ENCODE data around the gene PHRF1.

PHRF1 gene

DNA sequence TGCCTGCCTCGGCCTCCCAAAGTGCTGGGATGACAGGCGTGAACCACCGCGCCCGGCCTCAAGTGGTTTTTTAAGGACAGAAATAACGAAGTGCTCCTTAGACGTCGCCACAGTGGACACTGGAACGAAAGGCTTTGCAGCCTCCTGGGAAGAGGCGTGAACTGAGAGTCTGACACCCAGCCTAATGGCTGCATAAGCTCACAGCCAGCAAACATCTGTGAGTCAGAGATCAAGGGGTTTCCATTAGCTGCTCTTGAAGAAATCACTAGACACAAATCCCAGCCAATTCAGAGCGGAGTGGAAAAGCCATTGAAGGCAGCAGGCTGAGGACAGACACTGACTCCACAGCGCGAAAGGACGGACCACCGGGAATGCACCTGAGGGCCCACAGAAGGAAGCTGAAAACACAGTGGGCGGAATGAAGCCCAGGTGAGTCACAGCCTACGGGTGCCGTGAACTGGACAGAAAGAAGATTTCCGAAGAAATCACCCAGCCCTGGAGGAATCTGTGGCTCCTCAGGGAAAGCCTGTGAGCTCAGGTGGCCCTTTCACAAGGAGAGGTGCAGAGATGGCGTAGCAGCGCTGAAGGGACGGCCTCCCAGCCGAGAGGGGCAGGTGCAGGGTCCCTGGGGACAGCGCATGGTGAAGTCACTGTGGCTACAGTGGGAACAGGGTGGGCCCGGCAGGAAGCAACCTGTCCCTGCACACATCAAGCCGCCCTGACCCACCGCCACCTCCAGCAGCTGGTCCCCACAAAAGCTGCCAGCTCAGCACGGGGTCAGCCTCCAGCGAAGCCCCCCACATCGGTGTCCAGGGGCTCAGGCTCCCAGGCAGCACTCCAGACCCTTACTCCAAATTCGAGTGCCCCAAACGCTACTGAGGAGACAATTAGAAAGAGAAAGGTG lies 27.3 kb upstream of the PHRF1 start:
- Mint-ChIP-seq H3K4me1 (peaks cover 7% of the 10 kb centered on the region), H3K27ac (no peak overlapping the region), H3K9me3 (no peaks in the 10 kb centered on the region), H3K27me3 (no peaks in the 10 kb centered on the region), H3K4me3 (peak overlapping the region; percentile 29), H3K36me3 (no peaks in the 10 kb centered on the region)
- DNase-seq (ENCODE audit: low spot score in 2 of 2) (no peak), ATAC-seq (ENCODE audit: low read depth) (peak; percentile 48)

DNA sequence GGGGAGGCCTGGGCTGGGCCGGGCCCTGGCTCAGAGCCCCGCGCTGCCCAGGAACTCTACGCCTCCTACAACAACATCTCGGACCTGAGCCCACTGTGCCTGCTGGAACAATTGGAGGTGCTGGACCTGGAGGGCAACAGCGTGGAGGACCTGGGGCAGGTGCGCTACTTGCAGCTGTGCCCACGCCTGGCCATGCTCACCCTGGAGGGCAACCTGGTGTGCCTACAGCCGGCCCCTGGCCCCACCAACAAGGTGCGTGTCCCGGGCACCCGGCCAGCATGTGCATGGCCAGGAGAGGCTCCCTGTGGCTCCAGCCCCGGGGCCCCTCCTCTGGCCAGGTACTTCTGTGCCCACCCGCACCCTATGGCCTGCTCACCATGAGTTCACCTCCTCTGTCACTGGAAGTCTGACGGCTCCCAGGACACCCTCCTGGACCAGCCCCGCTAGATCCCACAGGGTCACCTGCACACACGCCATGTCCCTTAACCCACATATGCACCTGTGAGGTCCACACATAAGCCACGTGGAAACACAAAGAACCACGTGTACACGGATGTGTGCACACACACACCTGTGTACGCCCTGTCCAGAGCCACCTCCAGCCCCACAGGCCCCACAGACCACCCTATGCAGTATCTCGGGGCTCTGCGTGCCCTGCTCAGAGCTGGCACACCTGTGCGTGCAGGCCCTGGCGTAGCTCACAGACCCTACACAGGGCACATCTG lies 26.1 kb upstream of the PHRF1 start:
- Mint-ChIP-seq H3K27me3 (no peaks in the 10 kb centered on the region), H3K36me3 (no peaks in the 10 kb centered on the region), H3K27ac (no peak overlapping the region), H3K9me3 (no peaks in the 10 kb centered on the region), H3K4me1 (peaks cover 7% of the 10 kb centered on the region), H3K4me3 (no peak overlapping the region)
- no peak for ATAC-seq (ENCODE audit: low read depth)
- no peak for DNase-seq (ENCODE audit: low spot score in 2 of 2)

DNA sequence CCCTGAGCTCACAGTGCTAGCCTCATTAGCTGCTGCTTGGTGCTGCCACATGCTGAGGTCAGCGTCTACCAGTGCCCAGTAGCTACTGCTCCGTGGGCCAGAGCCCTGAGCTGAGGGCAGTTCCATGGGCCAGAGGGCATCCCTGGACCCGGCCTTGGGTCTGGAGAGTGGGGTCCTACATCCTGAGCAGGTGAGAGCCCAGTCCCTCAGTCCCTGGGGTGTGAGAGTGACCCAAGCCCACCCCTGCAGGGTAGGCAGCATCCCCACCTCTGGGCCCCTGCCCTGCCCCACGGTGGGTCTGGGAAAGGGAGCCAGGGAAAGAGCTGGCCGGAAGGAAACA lies 25.6 kb upstream of the PHRF1 start:
- Mint-ChIP-seq H3K27ac (no peak overlapping the region), H3K4me3 (no peak overlapping the region), H3K27me3 (no peaks in the 10 kb centered on the region), H3K4me1 (peaks cover 7% of the 10 kb centered on the region), H3K36me3 (no peaks in the 10 kb centered on the region), H3K9me3 (no peaks in the 10 kb centered on the region)
- no peak for ATAC-seq (ENCODE audit: low read depth)
- DNase-seq (ENCODE audit: low spot score in 2 of 2): no peak

DNA sequence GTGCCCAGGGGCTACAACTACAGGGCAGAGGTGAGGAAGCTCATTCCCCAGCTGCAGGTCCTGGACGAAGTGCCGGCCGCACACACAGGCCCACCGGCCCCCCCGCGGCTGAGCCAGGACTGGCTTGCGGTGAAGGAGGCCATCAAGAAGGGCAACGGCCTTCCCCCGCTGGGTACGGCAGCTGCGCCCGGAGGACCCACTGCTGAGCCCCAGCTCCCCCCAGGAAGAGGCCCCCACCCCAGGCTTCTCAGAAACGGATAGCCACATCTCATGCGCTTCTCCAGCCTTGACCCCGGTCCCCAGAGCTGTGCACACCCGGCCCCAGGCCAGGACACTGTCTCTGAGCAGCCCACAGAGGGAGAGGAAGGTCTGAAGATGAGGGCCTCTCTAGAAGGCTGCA lies 25.1 kb upstream of the PHRF1 start:
- Mint-ChIP-seq H3K4me1 (peaks cover 7% of the 10 kb centered on the region), H3K27me3 (no peaks in the 10 kb centered on the region), H3K36me3 (no peaks in the 10 kb centered on the region), H3K4me3 (no peak overlapping the region), H3K27ac (no peak overlapping the region), H3K9me3 (no peaks in the 10 kb centered on the region)
- ATAC-seq (ENCODE audit: low read depth) (no peak), DNase-seq (ENCODE audit: low spot score in 2 of 2) (no peak)

DNA sequence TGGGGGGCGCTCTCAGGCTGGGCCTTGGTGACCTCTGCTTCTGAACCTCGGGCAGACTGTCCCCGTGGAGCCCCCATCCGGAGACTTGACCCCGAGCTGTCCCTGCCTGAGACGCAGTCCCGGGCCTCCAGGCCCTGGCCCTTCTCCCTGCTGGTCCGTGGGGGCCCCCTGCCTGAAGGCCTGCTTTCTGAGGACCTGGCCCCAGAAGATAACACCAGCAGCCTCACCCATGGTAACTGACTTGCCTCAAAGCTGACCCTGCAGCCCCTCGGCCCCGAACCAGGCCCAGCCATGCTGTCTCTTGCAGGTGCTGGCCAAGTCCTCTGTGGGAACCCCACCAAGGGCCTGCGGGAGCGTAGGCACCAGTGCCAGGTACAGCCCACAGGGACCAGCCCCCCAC lies 24.7 kb upstream of the PHRF1 start:
- H3K36me3 Mint-ChIP-seq: no peaks in the 10 kb centered on the region
- H3K9me3 Mint-ChIP-seq: no peaks in the 10 kb centered on the region
- H3K4me1 Mint-ChIP-seq: peaks cover 10% of the 10 kb centered on the region
- no peak for DNase-seq (ENCODE audit: low spot score in 2 of 2)
- ATAC-seq (ENCODE audit: low read depth): no peak
- H3K27me3 Mint-ChIP-seq: no peaks in the 10 kb centered on the region
- H3K4me3 Mint-ChIP-seq: no peak overlapping the region
- H3K27ac Mint-ChIP-seq: no peak overlapping the region

DNA sequence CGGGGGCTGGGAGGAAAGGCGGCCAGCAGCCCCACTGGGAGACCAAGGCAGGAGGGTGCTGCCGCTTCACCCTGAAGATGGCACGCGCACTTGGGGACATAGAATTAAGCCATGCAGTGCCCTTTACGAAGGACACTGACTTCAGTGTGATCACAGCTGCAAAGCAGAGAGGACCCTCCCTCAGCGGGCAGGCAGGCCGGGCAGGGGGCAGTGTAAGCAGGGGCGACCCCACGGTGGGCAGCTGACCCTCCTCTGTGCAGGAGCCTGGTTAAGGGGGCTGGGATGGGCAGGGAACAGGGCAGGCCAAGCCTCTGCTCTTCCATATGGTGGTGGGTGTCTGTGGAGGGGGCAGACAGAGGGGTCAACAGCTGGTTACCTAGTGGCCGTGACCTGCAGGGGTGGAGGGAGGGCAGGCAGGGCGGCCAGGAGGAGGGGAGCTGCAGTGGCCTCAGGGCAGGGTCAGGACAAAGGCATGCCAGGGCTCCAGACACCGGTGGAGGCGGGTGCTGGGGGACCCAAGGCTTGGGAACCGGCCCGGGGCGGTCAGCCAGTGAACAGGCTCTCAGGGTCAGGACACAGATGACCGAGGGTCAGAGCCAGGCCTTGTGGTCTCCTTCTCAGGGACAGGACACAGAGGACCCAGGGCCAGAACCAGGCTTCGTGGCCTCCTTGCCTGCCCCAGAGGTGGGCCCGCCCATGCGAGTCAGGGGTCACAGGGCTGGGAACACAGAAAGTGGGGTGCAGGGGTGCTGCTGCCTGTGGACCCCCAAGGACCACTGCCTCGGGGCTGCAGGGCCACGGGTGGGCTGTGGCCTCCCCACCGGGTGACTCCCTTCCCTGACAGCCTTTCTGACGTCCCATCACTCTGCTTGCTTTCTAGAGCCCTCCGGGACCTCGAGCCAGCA lies 22.9 kb upstream of the PHRF1 start:
- no peak for ATAC-seq (ENCODE audit: low read depth)

DNA sequence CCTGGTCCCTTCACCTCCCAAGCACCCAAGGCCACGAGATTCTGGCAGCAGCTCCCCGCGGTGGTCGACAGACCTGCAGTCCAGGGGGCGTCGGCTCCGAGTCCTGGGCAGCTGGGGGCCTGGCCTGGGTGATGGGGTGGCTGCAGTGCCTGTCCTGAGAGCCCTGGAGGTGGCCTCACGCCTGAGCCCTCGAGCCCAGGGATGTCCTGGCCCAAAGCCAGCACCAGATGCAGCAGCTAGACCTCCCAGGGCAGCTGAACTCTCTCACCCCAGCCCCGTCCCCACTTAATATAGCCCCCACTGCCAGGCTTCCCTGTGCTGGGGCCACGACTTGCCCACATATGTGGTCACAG lies 22.3 kb upstream of the PHRF1 start:
- DNase-seq (ENCODE audit: low spot score in 2 of 2): no peak

More for the DNA sequence above, 22.9 kb upstream of the PHRF1 start:
- Mint-ChIP-seq H3K27ac (no peak overlapping the region), H3K27me3 (no peaks in the 10 kb centered on the region), H3K36me3 (no peaks in the 10 kb centered on the region), H3K9me3 (no peaks in the 10 kb centered on the region), H3K4me3 (no peak overlapping the region), H3K4me1 (peaks cover 11% of the 10 kb centered on the region)
- DNase-seq (ENCODE audit: low spot score in 2 of 2): no peak

DNA sequence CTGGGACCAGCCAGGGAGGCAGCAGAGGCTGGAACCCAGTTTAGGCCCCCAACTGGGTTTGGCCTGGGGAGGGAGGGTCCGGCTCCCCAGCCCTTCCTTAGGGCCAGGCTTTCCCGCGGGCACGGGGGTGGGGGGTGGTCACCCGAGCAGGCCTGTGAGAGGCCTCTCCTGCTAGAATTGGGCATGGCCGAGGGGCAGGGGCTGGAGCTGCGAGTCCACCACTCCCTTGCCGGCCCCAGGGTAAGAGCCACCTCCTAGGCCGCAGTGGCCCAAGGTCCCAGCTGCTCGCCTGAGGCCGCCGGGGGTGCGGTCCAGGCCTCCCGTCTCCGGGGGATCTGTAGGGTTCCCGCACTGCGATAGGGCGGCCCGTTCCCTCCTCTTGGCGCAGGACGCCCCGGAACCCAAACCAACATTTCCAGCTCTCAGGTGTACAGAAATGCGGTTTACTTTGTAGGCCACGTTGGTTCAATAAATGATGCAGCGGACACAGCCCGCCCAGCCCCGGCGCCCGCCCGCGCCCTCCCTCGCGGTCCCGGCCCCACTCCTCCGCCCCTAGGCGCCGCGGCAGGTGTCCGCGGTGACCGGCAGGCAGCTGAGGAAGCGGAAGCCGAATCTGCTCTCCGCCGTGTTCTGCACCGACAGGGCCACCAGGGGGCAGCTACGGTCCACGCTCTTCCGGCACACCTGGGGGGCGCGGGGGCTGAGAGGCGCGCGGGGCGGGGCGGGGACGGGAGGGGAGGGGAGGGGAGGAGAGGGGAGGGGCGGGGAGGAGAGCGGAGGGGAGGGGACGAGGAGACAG lies 21.6 kb upstream of the PHRF1 start:
- DNase-seq (ENCODE audit: low spot score in 2 of 2) (peak; percentile 68 to 70), ATAC-seq (ENCODE audit: low read depth) (peak; percentile 89)
- no peaks in the 10 kb centered on the region for H3K36me3 Mint-ChIP-seq
- peaks cover 11% of the 10 kb centered on the region for H3K4me1 Mint-ChIP-seq
- H3K4me3 Mint-ChIP-seq: peak overlapping the region; percentile 69
- no peaks in the 10 kb centered on the region for H3K27me3 Mint-ChIP-seq
- no peaks in the 10 kb centered on the region for H3K9me3 Mint-ChIP-seq
- no peak overlapping the region for H3K27ac Mint-ChIP-seq

More for the DNA sequence above, 22.3 kb upstream of the PHRF1 start:
- Mint-ChIP-seq H3K9me3 (no peaks in the 10 kb centered on the region), H3K27ac (no peak overlapping the region), H3K4me1 (peaks cover 7% of the 10 kb centered on the region), H3K27me3 (no peaks in the 10 kb centered on the region), H3K4me3 (peak overlapping the region; percentile 41), H3K36me3 (no peaks in the 10 kb centered on the region)
- ATAC-seq (ENCODE audit: low read depth): no peak

DNA sequence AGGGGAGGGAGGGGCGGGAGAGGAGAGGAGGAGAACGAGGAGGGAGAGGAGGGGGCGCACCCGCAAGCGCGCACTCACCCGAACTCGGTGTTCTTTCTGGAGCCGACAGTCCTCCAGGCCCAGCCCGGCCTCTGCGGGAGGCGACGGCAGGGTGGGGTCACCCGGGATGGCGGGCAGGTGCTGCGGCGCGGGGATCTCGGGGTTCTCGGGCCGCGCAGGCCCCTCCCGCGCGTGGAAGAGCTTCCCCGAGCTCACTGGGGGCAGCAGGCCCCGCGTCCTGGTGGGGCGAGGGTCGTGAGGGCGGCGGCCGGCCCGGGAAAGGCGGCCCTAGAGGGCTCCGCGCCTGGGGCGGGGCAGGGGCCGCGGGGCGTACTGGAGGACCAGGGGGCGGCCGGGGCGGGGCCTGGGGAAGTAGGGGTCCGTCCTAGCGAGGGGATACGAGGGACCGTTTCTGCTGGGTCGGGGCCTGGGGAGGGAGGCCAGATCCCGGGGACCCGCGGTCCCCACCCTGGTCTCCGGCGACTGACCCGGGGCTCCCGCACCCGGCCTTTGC lies 21.0 kb upstream of the PHRF1 start:
- H3K36me3 Mint-ChIP-seq: no peaks in the 10 kb centered on the region
- DNase-seq (ENCODE audit: low spot score in 2 of 2) (peak in 1 of 2 donors; percentile 57), ATAC-seq (ENCODE audit: low read depth) (peak; percentile 16)
- H3K9me3 Mint-ChIP-seq: no peaks in the 10 kb centered on the region
- H3K27me3 Mint-ChIP-seq: no peaks in the 10 kb centered on the region
- H3K4me3 Mint-ChIP-seq: peak overlapping the region; percentile 69
- H3K27ac Mint-ChIP-seq: no peak overlapping the region
- H3K4me1 Mint-ChIP-seq: peaks cover 15% of the 10 kb centered on the region

DNA sequence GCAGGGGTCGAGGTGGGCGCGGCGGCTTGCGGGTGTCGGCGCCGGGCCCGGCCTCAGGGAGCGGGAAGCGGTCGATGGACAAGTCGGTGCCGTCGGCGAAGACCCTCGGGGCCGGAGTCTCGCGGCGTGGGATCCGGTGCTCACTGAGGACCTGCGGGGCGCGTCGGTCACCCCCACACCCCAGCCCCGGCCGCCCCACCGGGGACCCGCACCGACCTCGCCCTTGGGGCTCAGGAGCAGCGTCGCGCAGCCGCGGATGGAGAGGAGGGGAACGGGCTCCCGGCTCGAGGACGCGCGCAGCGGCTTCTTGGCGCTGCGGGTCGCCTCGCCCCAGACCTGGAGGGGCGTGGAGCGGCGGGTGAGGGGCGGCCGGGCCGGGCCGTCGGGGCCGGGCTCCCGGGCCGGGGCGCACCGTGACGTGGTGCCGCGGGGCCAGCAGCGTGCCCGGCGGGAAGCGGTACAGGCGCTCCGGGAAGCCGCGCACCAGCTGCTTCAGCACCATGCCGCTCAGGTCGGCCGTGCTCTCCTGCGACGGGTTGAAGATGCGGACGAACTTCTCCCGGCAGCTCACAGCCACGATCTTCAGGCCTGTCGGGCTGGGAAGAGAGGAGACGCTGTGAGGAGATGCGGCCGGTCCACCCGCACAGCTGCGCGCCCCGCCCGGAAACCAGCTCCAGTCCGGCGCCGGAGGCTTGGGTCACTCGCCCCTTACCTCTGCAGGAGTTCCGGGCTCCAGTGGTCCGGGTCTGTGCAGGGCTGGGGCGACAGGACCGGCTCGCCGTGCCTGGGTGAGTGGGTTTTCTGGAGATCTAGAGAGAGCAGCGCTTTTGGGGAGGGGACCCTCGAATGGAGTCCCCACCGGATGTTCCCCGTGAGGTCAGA lies 20.2 kb upstream of the PHRF1 start:
- Mint-ChIP-seq H3K36me3 (no peaks in the 10 kb centered on the region), H3K4me3 (no peak overlapping the region)

DNA sequence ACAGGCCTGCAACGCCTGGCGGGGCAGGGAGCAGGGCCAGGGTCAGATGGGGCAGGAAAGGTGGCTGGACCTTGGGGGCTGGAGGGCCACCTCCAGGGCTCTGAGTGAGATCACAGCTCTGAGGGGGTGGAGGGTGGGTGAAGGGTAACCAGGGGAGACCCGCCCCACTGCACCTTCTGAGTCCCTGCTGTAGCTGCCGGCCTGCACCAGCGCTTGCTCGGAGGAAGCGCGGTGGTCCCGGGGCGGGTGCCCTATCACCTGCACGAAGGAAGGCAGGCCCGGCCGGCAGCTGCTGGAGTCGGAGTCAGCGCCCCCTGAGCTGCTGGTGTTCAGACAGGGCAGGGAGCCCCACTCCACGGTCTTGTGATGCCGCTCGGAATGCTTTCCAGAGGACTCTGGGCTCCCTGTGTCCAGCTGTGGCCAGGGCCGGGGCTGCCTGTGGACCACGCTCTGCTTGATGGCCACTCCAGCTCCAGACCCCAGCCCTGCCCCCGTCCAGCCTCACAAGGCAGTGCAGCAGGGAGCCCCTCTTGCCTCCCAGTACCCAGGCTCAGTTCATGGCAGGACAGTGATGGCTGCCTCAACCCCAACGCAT lies 19.5 kb upstream of the PHRF1 start:
- Mint-ChIP-seq H3K9me3 (no peaks in the 10 kb centered on the region), H3K4me1 (peaks cover 19% of the 10 kb centered on the region), H3K27me3 (no peaks in the 10 kb centered on the region), H3K36me3 (no peaks in the 10 kb centered on the region), H3K27ac (no peak overlapping the region), H3K4me3 (peak overlapping the region; percentile 8)
- ATAC-seq (ENCODE audit: low read depth) (no peak), DNase-seq (ENCODE audit: low spot score in 2 of 2) (no peak)

More for the DNA sequence above, 20.2 kb upstream of the PHRF1 start:
- no peak overlapping the region for H3K27ac Mint-ChIP-seq
- H3K27me3 Mint-ChIP-seq: no peaks in the 10 kb centered on the region
- H3K4me1 Mint-ChIP-seq: peaks cover 15% of the 10 kb centered on the region
- DNase-seq (ENCODE audit: low spot score in 2 of 2): no peak
- H3K9me3 Mint-ChIP-seq: no peaks in the 10 kb centered on the region
- ATAC-seq (ENCODE audit: low read depth): no peak
